Measurements from ENCODE around the gene LENEP. TPM values are rescaled to one million over a fixed set of nuclear protein-coding genes. Genes with fewer than 3 reads are reported as not detected.
"Not testable (repeated sequence)": the region's sequence is repeated elsewhere in the genome, so short reads cannot be mapped to it uniquely, and the experiment has no call there.

LENEP gene
- total RNA-seq, 1 experiment from 2014 or later: not detected

- DNase-seq (ENCODE audit: low read depth): peak; percentile 96
Measured at GRCh38 chr1:154974808-154975408, 18.5 kb upstream of the LENEP start.

GRCh38 chr1:154975409-154976059 is 17.9 kb upstream of the LENEP start:
- peak; percentile 73 for DNase-seq (ENCODE audit: low read depth)

GRCh38 chr1:154977762-154978161 is 15.6 kb upstream of the LENEP start:
- not testable (repeated sequence) for DNase-seq (ENCODE audit: low read depth)

- no peak for DNase-seq (ENCODE audit: low read depth)
Measured at GRCh38 chr1:154978360-154978759, 15.0 kb upstream of the LENEP start.

- no peak for DNase-seq (ENCODE audit: low read depth)
Measured at GRCh38 chr1:154982341-154982740, 11.0 kb upstream of the LENEP start.

- peak; percentile 100 for DNase-seq (ENCODE audit: low read depth)
Measured at GRCh38 chr1:154982897-154983648, 10.3 kb upstream of the LENEP start, which contains the start of gene FLAD1. Gene FLAD1 (plus strand): TSS chr1:154983344. CDS start chr1:154983695, 351 bp downstream.

GRCh38 chr1:154983776-154984466 is 9.5 kb upstream of the LENEP start:
- DNase-seq (ENCODE audit: low read depth): no peak

GRCh38 chr1:154986736-154987135 is 6.7 kb upstream of the LENEP start:
- not testable (repeated sequence) for DNase-seq (ENCODE audit: low read depth)

- no peak for DNase-seq (ENCODE audit: low read depth)
Measured at GRCh38 chr1:154987326-154987725, 6.1 kb upstream of the LENEP start.

GRCh38 chr1:154988058-154988954 is 5.1 kb upstream of the LENEP start:
- no peak for DNase-seq (ENCODE audit: low read depth)

- no peak for DNase-seq (ENCODE audit: low read depth)
Measured at GRCh38 chr1:154989195-154989860, 4.1 kb upstream of the LENEP start.

- DNase-seq (ENCODE audit: low read depth): no peak
Measured at GRCh38 chr1:154990276-154990675, 3.1 kb upstream of the LENEP start.

- DNase-seq (ENCODE audit: low read depth): peak; percentile 62
Measured at GRCh38 chr1:154992721-154993571, 440 bp upstream of the LENEP start.

GRCh38 chr1:154994269-154994587 is 842 bp downstream of the LENEP start:
- DNase-seq (ENCODE audit: low read depth): no peak

- no peak for DNase-seq (ENCODE audit: low read depth)
Measured at GRCh38 chr1:154994591-154994990, 1.2 kb downstream of the LENEP start.

GRCh38 chr1:154995301-154995983 is 2.1 kb downstream of the LENEP start:
- peak; percentile 82 for DNase-seq (ENCODE audit: low read depth)

GRCh38 chr1:154996966-154997701 is 3.7 kb downstream of the LENEP start:
- no peak for DNase-seq (ENCODE audit: low read depth)

- no peak for DNase-seq (ENCODE audit: low read depth)
Measured at GRCh38 chr1:154998201-154998780, 4.9 kb downstream of the LENEP start.

Measured in M059J (cell line).